ENCODE data around the gene MAST3. TPM values are rescaled to one million over a fixed set of nuclear protein-coding genes. Genes with fewer than 3 reads are reported as not detected.
A peak's percentile ranks its signal among the peaks of the same experiment; 100 is the strongest.

MAST3 gene
- total RNA-seq, 4 donors from 2014 or later = 0.59 to 22.5 (median 3.8) TPM

DNA sequence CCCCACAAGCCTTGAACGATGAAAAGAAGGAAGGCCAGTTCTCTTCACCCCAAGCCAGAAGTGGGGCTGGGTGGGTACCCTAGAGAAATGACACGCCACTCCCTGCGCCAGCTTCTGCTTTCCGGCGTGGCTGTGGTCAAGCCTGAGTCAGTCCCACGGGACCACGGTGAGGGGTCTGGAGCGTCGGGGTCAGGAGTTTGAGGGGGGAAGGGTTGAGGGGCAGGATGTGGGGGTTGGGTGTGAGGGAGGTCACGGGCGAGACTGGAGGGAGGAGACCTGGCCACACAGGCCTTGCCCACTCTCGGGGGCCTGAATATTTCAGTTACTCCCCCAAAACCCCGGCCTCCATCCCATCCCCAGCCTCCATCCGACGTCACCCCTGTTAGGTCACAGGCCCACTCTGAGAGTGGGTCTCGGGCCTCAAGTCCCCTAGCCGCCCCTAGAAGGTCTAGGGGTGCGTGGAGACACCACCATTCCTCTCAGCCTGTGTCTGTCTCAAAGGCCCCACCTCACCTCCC, 75.5 kb downstream of the MAST3 start:
- no peaks in the 10 kb centered on the region for H3K27me3 ChIP-seq
- peak in 1 of 2 donors; percentile 40 for DNase-seq
- no peak for TF ChIP-seq CTCF (IDR thresholded peaks at IDR 0.05)
- no peak for TF ChIP-seq POLR2A (IDR thresholded peaks at IDR 0.05)
- H3K9me3 ChIP-seq = no peaks in the 10 kb centered on the region
- no peaks in the 10 kb centered on the region for H3K36me3 ChIP-seq
- H3K27ac ChIP-seq = peak overlapping the region; percentile 44 to 68
- peaks cover 0 to 3% of the 10 kb centered on the region in 2 donors for H3K4me1 ChIP-seq
- H3K4me3 ChIP-seq = peak overlapping the region; percentile 51 to 53
- intact Hi-C loops (cut with DNase I; ENCODE audit: low total_unique reads) = no loop called here

DNA sequence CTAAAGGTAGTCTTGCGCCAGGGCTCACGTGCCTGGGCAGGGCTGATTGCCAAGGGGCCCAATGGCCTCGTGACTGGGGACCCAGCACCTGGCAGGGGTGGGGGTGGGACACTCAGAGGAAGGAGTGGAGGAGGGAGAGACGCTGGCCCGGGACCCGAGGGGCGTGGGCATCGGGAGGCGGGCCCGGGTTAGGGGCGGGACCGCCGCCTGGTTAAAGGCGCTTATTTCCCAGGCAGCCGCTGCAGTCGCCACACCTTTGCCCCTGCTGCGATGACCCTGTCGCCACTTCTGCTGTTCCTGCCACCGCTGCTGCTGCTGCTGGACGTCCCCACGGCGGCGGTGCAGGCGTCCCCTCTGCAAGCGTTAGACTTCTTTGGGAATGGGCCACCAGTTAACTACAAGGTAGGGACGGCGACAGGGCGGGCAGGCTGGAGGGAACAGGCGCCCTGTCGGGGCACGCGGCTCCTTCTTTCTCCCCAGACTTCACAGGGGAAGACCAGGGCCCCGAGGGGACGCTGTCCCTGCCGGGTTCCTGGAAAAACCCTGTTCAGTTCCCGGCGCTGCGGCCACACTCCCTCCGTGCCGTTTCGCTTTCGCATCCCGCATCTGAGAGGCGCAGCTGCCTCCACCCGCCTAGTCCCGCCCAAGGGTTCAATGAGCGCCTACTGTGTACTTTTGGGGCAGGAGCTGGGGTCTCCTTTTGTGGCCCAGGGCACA, 76.2 kb downstream of the MAST3 start, which contains the start of gene IFI30:
IFI30 (plus strand) TSS at position 242 of the 717 bp plus-strand sequence; CDS start at position 271, 29 bp downstream.
- H3K4me3 ChIP-seq = peak within 1 kb of the TSS; percentile 51 to 53
- H3K9me3 ChIP-seq = no peaks in the 10 kb centered on the region
- H3K27ac ChIP-seq = peak within 1 kb of the TSS; percentile 44 to 68
- H3K27me3 ChIP-seq = no peaks in the 10 kb centered on the region
- H3K36me3 ChIP-seq = no peaks in the 10 kb centered on the region
- TF ChIP-seq POLR2A (IDR thresholded peaks at IDR 0.05) (peak; percentile 9 to 43), CTCF (IDR thresholded peaks at IDR 0.05) (no peak)
- intact Hi-C loops (cut with DNase I; ENCODE audit: low total_unique reads) = no loop called here
- DNase-seq = peak; percentile 71 to 76
- peaks cover 0 to 3% of the 10 kb centered on the region in 2 donors for H3K4me1 ChIP-seq

GRCh38 chr19:18174983-18175382, 77.4 kb downstream of the MAST3 start:
- Histone ChIP-seq H3K27me3 (no peaks in the 10 kb centered on the region), H3K27ac (no peak overlapping the region), H3K36me3 (no peaks in the 10 kb centered on the region), H3K4me3 (no peak overlapping the region), H3K9me3 (no peaks in the 10 kb centered on the region), H3K4me1 (peaks cover 0 to 3% of the 10 kb centered on the region in 2 donors)
- intact Hi-C loops (cut with DNase I; ENCODE audit: low total_unique reads) = no loop called here
- no peak for TF ChIP-seq POLR2A (IDR thresholded peaks at IDR 0.05)
- no peak for TF ChIP-seq CTCF (IDR thresholded peaks at IDR 0.05)
- no peak for DNase-seq

- intact Hi-C loops (cut with DNase I; ENCODE audit: low total_unique reads) = no loop called here
- no peaks in the 10 kb centered on the region for H3K9me3 ChIP-seq
- no peak for TF ChIP-seq CTCF (IDR thresholded peaks at IDR 0.05)
- TF ChIP-seq POLR2A (IDR thresholded peaks at IDR 0.05) = no peak
Measured at GRCh38 chr19:18176367-18177310, 79.1 kb downstream of the MAST3 start.

More at GRCh38 chr19:18176367-18177310, 79.1 kb downstream of the MAST3 start:
- peaks cover 0 to 3% of the 10 kb centered on the region in 2 donors for H3K4me1 ChIP-seq
- H3K4me3 ChIP-seq = no peak overlapping the region
- no peak overlapping the region for H3K27ac ChIP-seq
- DNase-seq = no peak
- no peaks in the 10 kb centered on the region for H3K27me3 ChIP-seq
- H3K36me3 ChIP-seq = no peaks in the 10 kb centered on the region

Measured in uterus (tissue), 4 donors.